ENCODE data around the gene GRAMD1B. TPM values are rescaled to one million over a fixed set of nuclear protein-coding genes. Genes with fewer than 3 reads are reported as not detected.
"Not testable (repeated sequence)": the region's sequence is repeated elsewhere in the genome, so short reads cannot be mapped to it uniquely, and the experiment has no call there.

Gene GRAMD1B
- total RNA-seq, 1 experiment from 2014 or later = 1.2 TPM

DNA sequence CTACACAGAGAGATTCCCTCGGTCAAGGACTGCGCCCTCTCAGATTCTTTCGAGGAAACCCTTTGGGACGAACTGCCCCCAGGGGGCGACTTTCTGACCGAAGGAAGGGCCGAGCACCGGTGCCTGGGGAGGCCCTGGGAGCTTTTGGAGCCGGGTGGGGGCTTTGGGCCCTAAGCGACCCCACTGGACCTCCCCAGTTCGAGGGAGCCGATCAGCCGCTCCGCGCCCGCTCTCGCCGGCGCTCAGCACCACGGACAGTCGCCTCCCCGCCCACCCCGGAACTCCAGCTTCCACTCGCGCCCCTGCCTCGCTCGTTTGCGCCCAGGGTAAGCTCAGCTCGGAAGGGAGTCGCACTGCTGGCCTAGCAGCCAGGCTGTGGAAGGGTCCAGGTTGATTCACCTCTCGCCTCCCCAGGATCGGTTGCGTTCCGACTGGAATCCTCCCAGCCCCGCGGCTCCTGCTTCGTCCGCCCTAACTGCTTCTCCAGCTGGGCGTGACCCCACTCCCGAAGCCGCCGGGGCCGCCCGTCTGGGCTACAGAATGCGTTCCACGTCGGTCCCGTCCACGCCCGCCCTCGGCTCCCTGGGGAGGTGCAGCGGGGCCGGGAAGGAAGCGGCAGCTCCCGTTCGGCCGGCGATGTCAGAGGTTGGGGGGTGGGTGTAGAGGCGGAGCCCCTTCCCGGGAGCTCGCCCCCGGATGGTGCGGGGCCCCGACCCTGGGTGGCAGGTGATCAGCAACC, 223.9 kb downstream of the GRAMD1B start:
- no peaks in the 10 kb centered on the region for H3K4me1 Mint-ChIP-seq (ENCODE audit: low read depth, unreplicated experiment)
- H3K4me3 ChIP-seq (ENCODE audit: low read depth, low read length) = peak overlapping the region; percentile 61
- no peak overlapping the region for H3K27ac Mint-ChIP-seq (ENCODE audit: unreplicated experiment)
- peak; percentile 78 to 83 for DNase-seq
- ChIA-PET POLR2A (no interaction called here), CTCF (interaction anchor here (0.7 to 2.1 kb wide), 4 partner anchors 10 to 164 kb away, joined by 3 to 21 read pairs (median 4); no protein-coding TSS in a partner anchor)
- intact Hi-C loops (cut with micrococcal nuclease; ENCODE audit: unreplicated experiment) = loop anchor here (1.0 kb wide), 2 partner anchors 20 to 53 kb away; no protein-coding TSS in a partner anchor
- H3K27me3 Mint-ChIP-seq (ENCODE audit: insufficient read depth, unreplicated experiment) = peaks cover 34% of the 10 kb centered on the region
- H3K36me3 ChIP-seq (ENCODE audit: control insufficient read depth, insufficient read depth, low read length) = no peaks in the 10 kb centered on the region
- H3K9me3 Mint-ChIP-seq (ENCODE audit: unreplicated experiment) = no peaks in the 10 kb centered on the region
- no peaks in the 10 kb centered on the region for H3K36me3 Mint-ChIP-seq (ENCODE audit: insufficient read depth, unreplicated experiment)
- peak overlapping the region; percentile 66 for H3K4me3 Mint-ChIP-seq (ENCODE audit: unreplicated experiment)
- 0 out of 2 replicates have a peak, but pooled peaks cover 1% of the 10 kb centered on the region for H3K27me3 ChIP-seq (replicated peaks; ENCODE audit: control insufficient read depth, insufficient read depth, low read length)
- no peaks in the 10 kb centered on the region for H3K9me3 ChIP-seq
- TF ChIP-seq, protein P1, sequence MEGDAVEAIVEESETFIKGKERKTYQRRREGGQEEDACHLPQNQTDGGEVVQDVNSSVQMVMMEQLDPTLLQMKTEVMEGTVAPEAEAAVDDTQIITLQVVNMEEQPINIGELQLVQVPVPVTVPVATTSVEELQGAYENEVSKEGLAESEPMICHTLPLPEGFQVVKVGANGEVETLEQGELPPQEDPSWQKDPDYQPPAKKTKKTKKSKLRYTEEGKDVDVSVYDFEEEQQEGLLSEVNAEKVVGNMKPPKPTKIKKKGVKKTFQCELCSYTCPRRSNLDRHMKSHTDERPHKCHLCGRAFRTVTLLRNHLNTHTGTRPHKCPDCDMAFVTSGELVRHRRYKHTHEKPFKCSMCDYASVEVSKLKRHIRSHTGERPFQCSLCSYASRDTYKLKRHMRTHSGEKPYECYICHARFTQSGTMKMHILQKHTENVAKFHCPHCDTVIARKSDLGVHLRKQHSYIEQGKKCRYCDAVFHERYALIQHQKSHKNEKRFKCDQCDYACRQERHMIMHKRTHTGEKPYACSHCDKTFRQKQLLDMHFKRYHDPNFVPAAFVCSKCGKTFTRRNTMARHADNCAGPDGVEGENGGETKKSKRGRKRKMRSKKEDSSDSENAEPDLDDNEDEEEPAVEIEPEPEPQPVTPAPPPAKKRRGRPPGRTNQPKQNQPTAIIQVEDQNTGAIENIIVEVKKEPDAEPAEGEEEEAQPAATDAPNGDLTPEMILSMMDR (IDR thresholded peaks at IDR 0.05; ENCODE audit: insufficient read depth in 1 of 2, low read depth in 1 of 2, low read length in 1 of 2, severe bottlenecking in 1 of 2, unreplicated experiment in 1 of 2) = peak; percentile 35 to 40
- no peaks in the 10 kb centered on the region; the same call in 1 of the 2 replicates for H3K4me1 ChIP-seq
- BruUV-seq (replicated peaks) = no TSS peak

- Mint-ChIP-seq H3K27ac (ENCODE audit: unreplicated experiment) (no peak within 1 kb of the TSS), H3K4me1 (ENCODE audit: low read depth, unreplicated experiment) (no peaks in the 10 kb centered on the region), H3K36me3 (ENCODE audit: insufficient read depth, unreplicated experiment) (no peaks in the 10 kb centered on the region), H3K4me3 (ENCODE audit: unreplicated experiment) (peak within 1 kb of the TSS; percentile 66), H3K9me3 (ENCODE audit: unreplicated experiment) (no peaks in the 10 kb centered on the region), H3K27me3 (ENCODE audit: insufficient read depth, unreplicated experiment) (peaks cover 35% of the 10 kb centered on the region)
- Histone ChIP-seq H3K4me1 (no peaks in the 10 kb centered on the region; the same call in 1 of the 2 replicates), H3K4me3 (ENCODE audit: low read depth, low read length) (peak within 1 kb of the TSS; percentile 61), H3K27me3 (replicated peaks; ENCODE audit: control insufficient read depth, insufficient read depth, low read length) (0 out of 2 replicates have a peak, but pooled peaks cover 1% of the 10 kb centered on the region), H3K9me3 (no peaks in the 10 kb centered on the region), H3K36me3 (ENCODE audit: control insufficient read depth, insufficient read depth, low read length) (no peaks in the 10 kb centered on the region)
- TF ChIP-seq, protein P1 (IDR thresholded peaks at IDR 0.05; ENCODE audit: insufficient read depth in 1 of 2, low read depth in 1 of 2, low read length in 1 of 2, severe bottlenecking in 1 of 2, unreplicated experiment in 1 of 2) = no peak
- no TSS peak for BruUV-seq (replicated peaks)
- intact Hi-C loops (cut with micrococcal nuclease; ENCODE audit: unreplicated experiment) = loop anchor here (1.0 kb wide), 2 partner anchors 20 to 53 kb away; no protein-coding TSS in a partner anchor
- ChIA-PET CTCF (interaction anchor here (0.7 to 2.1 kb wide), 3 partner anchors 53 to 164 kb away, joined by 3 to 21 read pairs (median 4); no protein-coding TSS in a partner anchor), POLR2A (no interaction called here)
- DNase-seq = peak; percentile 90 to 92
Observed at GRCh38 chr11:123654566-123655081, 224.6 kb downstream of the GRAMD1B start, which contains the start of gene SCN3B. Gene SCN3B, minus strand, starts transcription at chr11:123654624. Its CDS starts 823 bp downstream, at chr11:123653801.

DNA sequence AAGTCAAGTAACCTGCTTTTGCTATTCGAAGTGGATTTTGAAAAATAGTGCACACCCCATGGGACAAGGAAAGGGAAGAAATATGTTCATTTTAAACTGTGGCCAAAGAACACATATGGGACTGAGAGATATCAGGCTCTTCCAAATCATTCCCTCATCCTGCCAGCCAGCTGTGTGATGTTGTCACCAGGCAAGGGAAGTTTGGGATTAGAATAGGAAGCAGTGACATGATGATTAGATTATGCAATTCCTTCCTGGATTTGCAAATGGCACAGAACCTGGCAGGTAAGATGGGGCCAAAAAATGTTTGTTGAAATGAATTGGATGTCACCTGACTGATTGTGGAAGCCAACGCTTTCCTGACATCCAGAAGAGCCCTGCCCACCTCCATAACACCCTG, 229.2 kb downstream of the GRAMD1B start:
- H3K4me1 ChIP-seq = no peaks in the 10 kb centered on the region; the same call in 1 of the 2 replicates
- no peaks in the 10 kb centered on the region for H3K27me3 ChIP-seq (replicated peaks; ENCODE audit: control insufficient read depth, insufficient read depth, low read length)
- ChIA-PET CTCF (interaction anchor here (1.4 kb wide), 1 partner anchor 48 kb away, joined by 3 read pairs; no protein-coding TSS in a partner anchor), POLR2A (no interaction called here)
- Mint-ChIP-seq H3K27me3 (ENCODE audit: insufficient read depth, unreplicated experiment) (peaks cover 25% of the 10 kb centered on the region), H3K4me1 (ENCODE audit: low read depth, unreplicated experiment) (no peaks in the 10 kb centered on the region), H3K9me3 (ENCODE audit: unreplicated experiment) (peaks cover 9% of the 10 kb centered on the region), H3K27ac (ENCODE audit: unreplicated experiment) (no peak overlapping the region), H3K36me3 (ENCODE audit: insufficient read depth, unreplicated experiment) (no peaks in the 10 kb centered on the region), H3K4me3 (ENCODE audit: unreplicated experiment) (no peak overlapping the region)
- no peak overlapping the region for H3K4me3 ChIP-seq (ENCODE audit: low read depth, low read length)
- no TSS peak for BruUV-seq (replicated peaks)
- intact Hi-C loops (cut with micrococcal nuclease; ENCODE audit: unreplicated experiment) = no loop called here
- H3K36me3 ChIP-seq (ENCODE audit: control insufficient read depth, insufficient read depth, low read length) = no peaks in the 10 kb centered on the region
- no peak for DNase-seq
- H3K9me3 ChIP-seq = peaks cover 7% of the 10 kb centered on the region
- TF ChIP-seq, protein P1 (IDR thresholded peaks at IDR 0.05; ENCODE audit: insufficient read depth in 1 of 2, low read depth in 1 of 2, low read length in 1 of 2, severe bottlenecking in 1 of 2, unreplicated experiment in 1 of 2) = no peak

DNA sequence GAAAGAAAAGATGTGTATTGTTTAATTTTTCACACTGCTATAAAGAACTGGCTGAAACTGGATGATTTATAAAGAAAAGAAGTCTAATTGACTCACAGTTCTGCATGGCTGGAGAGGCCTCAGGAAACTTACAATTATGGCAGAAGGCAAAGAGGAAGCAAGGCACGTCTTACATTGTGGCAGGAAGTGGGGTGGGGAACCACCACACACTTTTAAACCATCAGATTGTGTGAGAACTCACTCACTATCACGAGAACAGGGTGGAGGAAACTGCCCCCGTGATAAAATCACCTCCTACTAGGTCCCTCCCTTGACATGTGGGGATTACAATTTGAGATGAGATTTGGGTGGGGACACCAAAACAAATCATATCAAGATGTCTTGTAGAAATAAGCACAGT, 229.9 kb downstream of the GRAMD1B start:
- intact Hi-C loops (cut with micrococcal nuclease; ENCODE audit: unreplicated experiment); H3K36me3 ChIP-seq (ENCODE audit: control insufficient read depth, insufficient read depth, low read length); H3K4me3 ChIP-seq (ENCODE audit: low read depth, low read length); H3K4me3 Mint-ChIP-seq (ENCODE audit: unreplicated experiment); POLR2A ChIA-PET; H3K9me3 Mint-ChIP-seq (ENCODE audit: unreplicated experiment); BruUV-seq (replicated peaks); H3K9me3 ChIP-seq; H3K4me1 Mint-ChIP-seq (ENCODE audit: low read depth, unreplicated experiment); DNase-seq; CTCF ChIA-PET; H3K27me3 ChIP-seq (replicated peaks; ENCODE audit: control insufficient read depth, insufficient read depth, low read length); H3K4me1 ChIP-seq; H3K36me3 Mint-ChIP-seq (ENCODE audit: insufficient read depth, unreplicated experiment); H3K27ac Mint-ChIP-seq (ENCODE audit: unreplicated experiment): not testable (repeated sequence)
- peaks cover 25% of the 10 kb centered on the region for H3K27me3 Mint-ChIP-seq (ENCODE audit: insufficient read depth, unreplicated experiment)

Measured in Caco-2 (cell line).